Activated T-cell treated with anti-CD3 and anti-CD28 coated beads, Interleukin-2, amount 50 U/mL, for 4 hours (primary cell): ENCODE measurements around the gene TMIGD2. TPM values are rescaled to one million over a fixed set of nuclear protein-coding genes. Genes with fewer than 3 reads are reported as not detected.
"Not testable (repeated sequence)": the region's sequence is repeated elsewhere in the genome, so short reads cannot be mapped to it uniquely, and the experiment has no call there.

Experiments
- ATAC-seq, 2 donors: fragments of 200-7000 bp; cut with Tn5 transposase; one replicate each; pipeline ENCODE4 v1.10.0; 2021
- DNase-seq: peaks from one replicate; pipeline ENCODE4 v3.0.0-alpha.2; 2020
- H3K27me3 Mint-ChIP-seq: one replicate; pipeline ENCODE4 v1.8.0; 2021; ENCODE audit warnings: low read depth, mixed read lengths
- H3K36me3 Mint-ChIP-seq: one replicate; pipeline ENCODE4 v1.8.0; 2022; ENCODE audit warnings: mixed read lengths; ENCODE audit not compliant: insufficient read depth
- H3K4me1 Mint-ChIP-seq: one replicate; pipeline ENCODE4 v1.8.0; 2021; ENCODE audit warnings: low read depth, mixed read lengths
- H3K4me3 Mint-ChIP-seq: one replicate; pipeline ENCODE4 v1.8.0; 2021; ENCODE audit warnings: mild to moderate bottlenecking, moderate library complexity, mixed read lengths
- H3K9me3 Mint-ChIP-seq: one replicate; pipeline ENCODE4 v1.8.0; 2021; ENCODE audit warnings: mixed read lengths
- total RNA-seq, 3 donors: library from RNA; stranded (reverse); gene quantifications; one replicate each; pipeline ENCODE4 v1.2.1, GENCODE V29; 2021

TMIGD2 gene
- total RNA-seq, 3 donors from 2014 or later: 1.9 to 2.7 (median 2.1) TPM

GRCh38 chr19:4294389-4294788 is 7.8 kb downstream of the TMIGD2 start:
- H3K27me3 Mint-ChIP-seq: no peaks in the 10 kb centered on the region

DNA sequence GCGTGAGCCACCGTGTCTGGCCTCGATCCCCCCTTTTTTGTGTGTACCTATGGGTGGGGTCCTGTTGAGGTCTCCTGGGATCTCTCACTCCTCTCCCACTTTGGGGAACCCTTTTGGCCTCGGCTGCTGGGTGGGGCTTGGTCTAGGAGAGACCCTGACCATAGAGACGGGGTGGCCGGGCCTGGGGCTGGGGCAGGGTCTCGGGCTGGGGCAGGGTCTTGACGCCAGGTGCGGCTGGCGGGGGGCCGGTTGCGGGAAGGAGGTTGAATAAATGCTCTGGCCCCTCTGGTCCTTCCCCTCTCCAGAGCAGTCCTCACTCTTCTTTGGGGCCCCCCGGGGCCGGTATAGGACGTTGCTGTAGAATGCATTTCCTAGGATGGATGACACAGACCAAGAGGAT is 9.7 kb downstream of the TMIGD2 start:
- Mint-ChIP-seq H3K4me1 (no peaks in the 10 kb centered on the region), H3K36me3 (no peaks in the 10 kb centered on the region), H3K4me3 (no peak overlapping the region), H3K27me3 (no peaks in the 10 kb centered on the region), H3K9me3 (no peaks in the 10 kb centered on the region)
- ATAC-seq: no peak
- no peak for DNase-seq

More at GRCh38 chr19:4294389-4294788, 7.8 kb downstream of the TMIGD2 start:
- ATAC-seq (no peak), DNase-seq (no peak)
- Mint-ChIP-seq H3K4me3 (no peak overlapping the region), H3K4me1 (peaks cover 3% of the 10 kb centered on the region), H3K36me3 (no peaks in the 10 kb centered on the region), H3K9me3 (no peaks in the 10 kb centered on the region)

GRCh38 chr19:4291184-4291732 is 10.9 kb downstream of the TMIGD2 start:
- ATAC-seq (no peak), DNase-seq (no peak)
- no peak overlapping the region for H3K4me3 Mint-ChIP-seq
- no peaks in the 10 kb centered on the region for H3K9me3 Mint-ChIP-seq
- no peaks in the 10 kb centered on the region for H3K27me3 Mint-ChIP-seq
- H3K36me3 Mint-ChIP-seq: no peaks in the 10 kb centered on the region
- no peaks in the 10 kb centered on the region for H3K4me1 Mint-ChIP-seq

DNA sequence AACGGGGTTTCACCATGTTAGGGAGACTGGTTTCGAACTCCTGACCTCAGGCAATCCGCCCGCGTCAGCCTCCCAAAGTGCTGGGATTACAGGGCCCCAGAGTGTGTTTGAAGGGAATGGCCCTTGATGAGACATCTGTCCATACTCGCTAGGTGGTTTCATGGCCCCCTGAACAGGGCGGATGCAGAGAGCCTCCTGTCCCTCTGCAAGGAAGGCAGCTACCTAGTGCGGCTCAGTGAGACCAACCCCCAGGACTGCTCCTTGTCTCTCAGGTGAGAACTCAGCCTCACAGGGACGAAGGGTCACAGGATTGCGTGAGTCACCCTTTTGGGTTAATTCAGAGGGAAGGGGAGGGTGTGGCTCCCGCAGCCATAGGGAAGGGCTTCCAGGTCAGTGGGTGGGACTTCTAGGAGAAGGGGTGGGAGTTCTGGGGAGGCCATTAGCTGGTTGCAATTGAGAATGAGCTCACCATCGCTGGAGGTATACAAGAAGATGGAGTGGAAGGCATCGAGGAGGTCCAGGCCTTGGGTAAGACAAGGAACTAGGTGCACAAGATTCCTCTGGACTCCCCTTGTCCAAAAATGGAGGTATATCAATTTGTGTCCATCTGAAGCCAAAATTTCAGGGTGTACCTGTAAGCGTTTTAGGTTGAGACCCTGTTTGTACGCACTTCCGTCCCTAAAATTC is 14.0 kb downstream of the TMIGD2 start:
- Mint-ChIP-seq H3K27me3 (no peaks in the 10 kb centered on the region), H3K4me1 (no peaks in the 10 kb centered on the region), H3K36me3 (no peaks in the 10 kb centered on the region), H3K9me3 (no peaks in the 10 kb centered on the region), H3K4me3 (no peak overlapping the region)
- DNase-seq (no peak), ATAC-seq (no peak)

DNA sequence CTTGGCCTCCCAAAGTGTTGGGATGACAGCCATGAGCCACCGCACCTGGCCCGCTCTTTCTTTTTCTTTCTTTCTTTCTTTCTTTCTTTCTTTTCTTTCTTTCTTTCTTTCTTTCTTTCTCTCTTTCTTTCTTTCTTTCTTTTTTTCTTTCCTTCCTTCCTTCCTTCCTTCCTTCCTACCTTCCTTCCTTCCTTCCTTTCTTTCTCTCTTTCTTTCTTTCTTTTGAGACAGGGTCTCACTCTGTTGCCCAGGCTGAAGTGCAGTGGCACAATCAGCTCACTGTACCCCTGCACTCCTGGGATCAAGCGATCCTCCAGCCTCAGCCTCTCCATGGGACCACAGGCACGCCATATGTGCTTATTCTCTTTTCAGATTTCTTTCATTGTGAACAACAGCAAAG is 16.0 kb downstream of the TMIGD2 start:
- H3K4me3 Mint-ChIP-seq: not testable (repeated sequence)

DNA sequence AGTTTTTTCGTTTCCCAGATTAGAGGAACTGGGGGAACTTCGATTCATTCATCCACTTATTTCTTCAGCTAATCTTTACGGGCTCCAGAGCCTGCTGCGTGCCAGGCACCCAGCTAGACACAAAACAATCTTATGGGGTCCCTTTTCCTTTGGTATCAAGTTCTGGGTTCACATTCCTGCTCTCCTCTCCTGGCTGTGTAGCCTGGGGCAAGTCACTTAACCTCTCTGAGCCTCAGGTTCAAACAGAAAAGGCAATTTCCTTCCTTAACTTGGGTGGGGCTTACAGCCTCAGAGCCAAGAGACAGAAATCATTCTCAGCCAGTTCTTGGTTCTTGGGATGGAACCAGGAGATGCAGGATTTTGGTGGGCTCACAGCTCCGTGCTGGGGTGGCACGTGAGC is 17.2 kb downstream of the TMIGD2 start:
- Mint-ChIP-seq H3K9me3 (no peaks in the 10 kb centered on the region), H3K36me3 (no peaks in the 10 kb centered on the region), H3K4me3 (no peak overlapping the region), H3K27me3 (peaks cover 21% of the 10 kb centered on the region), H3K4me1 (peaks cover 1% of the 10 kb centered on the region)
- no peak for DNase-seq
- ATAC-seq: no peak

More for the DNA sequence above, 16.0 kb downstream of the TMIGD2 start:
- not testable (repeated sequence) for DNase-seq, H3K4me1 Mint-ChIP-seq, H3K27me3 Mint-ChIP-seq, ATAC-seq, H3K36me3 Mint-ChIP-seq, H3K9me3 Mint-ChIP-seq

DNA sequence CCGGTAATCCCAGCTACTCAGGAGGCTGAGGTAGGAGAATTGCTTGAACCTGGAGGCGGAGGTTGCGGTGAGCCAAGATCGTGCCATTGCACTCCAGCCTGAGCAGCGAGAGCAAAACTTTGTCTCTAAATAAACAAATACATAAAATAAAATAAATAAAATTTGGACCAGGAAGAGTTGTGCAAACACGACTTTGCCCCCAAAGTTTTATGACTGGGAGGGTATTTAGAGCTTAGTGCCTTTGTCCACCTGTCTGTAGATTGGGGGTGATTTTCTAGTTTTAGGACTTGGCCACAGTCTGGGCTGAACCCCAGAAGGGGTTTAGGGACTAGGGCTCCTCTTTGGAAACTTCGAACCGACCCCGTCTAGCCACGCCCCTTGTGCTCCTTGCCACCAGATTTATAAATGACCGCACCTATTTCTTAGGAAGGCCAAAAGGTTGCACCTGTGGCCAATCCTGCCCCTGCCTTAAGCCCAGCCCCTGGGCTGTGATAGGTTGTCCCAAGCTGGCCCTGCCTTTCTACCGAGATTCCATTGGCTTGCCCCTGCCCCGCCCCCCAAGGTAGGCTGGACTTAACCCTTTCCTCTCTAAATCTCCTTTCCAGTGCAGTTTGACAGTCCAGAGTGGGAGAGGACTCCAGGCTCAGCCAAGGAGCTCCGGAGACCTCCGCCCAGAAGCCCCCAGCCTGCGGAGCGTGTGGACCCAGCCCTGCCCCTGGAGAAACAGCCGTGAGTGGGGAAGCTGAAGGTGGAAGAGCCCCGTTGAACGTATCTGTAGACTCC is 17.8 kb downstream of the TMIGD2 start:
- H3K4me3 Mint-ChIP-seq: no peak overlapping the region
- H3K4me1 Mint-ChIP-seq: peaks cover 4% of the 10 kb centered on the region
- no peaks in the 10 kb centered on the region for H3K36me3 Mint-ChIP-seq
- DNase-seq: no peak
- no peaks in the 10 kb centered on the region for H3K9me3 Mint-ChIP-seq
- H3K27me3 Mint-ChIP-seq: peaks cover 24% of the 10 kb centered on the region
- ATAC-seq: peak in 1 of 2 donors; percentile 46

- peaks cover 6% of the 10 kb centered on the region for H3K4me1 Mint-ChIP-seq
- peak overlapping the region; percentile 55 for H3K4me3 Mint-ChIP-seq
- DNase-seq: no peak
Observed at GRCh38 chr19:4279530-4280422, 22.4 kb downstream of the TMIGD2 start.

DNA sequence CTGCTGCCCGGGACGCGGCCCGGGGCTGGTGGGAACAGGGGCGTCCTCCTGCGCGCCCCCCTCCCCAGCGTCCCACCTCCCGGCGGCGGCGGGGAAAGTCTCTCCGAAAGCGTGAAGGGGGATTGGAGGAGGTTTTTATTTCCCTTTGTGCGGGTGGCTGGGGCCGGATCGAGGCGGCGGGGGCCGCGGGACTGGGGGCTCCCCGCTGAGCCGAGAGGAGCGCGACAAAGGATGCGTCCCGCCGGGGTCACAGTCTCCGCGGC is 23.0 kb downstream of the TMIGD2 start:
- H3K4me3 Mint-ChIP-seq: no peak overlapping the region
- H3K4me1 Mint-ChIP-seq: peaks cover 6% of the 10 kb centered on the region
- no peaks in the 10 kb centered on the region for H3K9me3 Mint-ChIP-seq
- peaks cover 33% of the 10 kb centered on the region for H3K27me3 Mint-ChIP-seq
- ATAC-seq: no peak
- no peak for DNase-seq
- no peaks in the 10 kb centered on the region for H3K36me3 Mint-ChIP-seq

More at GRCh38 chr19:4279530-4280422, 22.4 kb downstream of the TMIGD2 start:
- ATAC-seq: peak; percentile 41 to 64
- H3K27me3 Mint-ChIP-seq: peaks cover 33% of the 10 kb centered on the region
- H3K36me3 Mint-ChIP-seq: no peaks in the 10 kb centered on the region
- H3K9me3 Mint-ChIP-seq: no peaks in the 10 kb centered on the region

GRCh38 chr19:4278419-4279266 is 23.5 kb downstream of the TMIGD2 start, which contains the start of gene SHD:
Gene SHD (plus strand): TSS chr19:4279266. CDS start chr19:4280064, 798 bp downstream.
- no peaks in the 10 kb centered on the region for H3K9me3 Mint-ChIP-seq
- H3K4me1 Mint-ChIP-seq: peaks cover 6% of the 10 kb centered on the region
- ATAC-seq (peak in 1 of 2 donors; percentile 32), DNase-seq (no peak)
- no peaks in the 10 kb centered on the region for H3K36me3 Mint-ChIP-seq
- H3K4me3 Mint-ChIP-seq: peak within 1 kb of the TSS; percentile 55
- peaks cover 33% of the 10 kb centered on the region for H3K27me3 Mint-ChIP-seq

- Mint-ChIP-seq H3K4me3 (no peak overlapping the region), H3K4me1 (peaks cover 6% of the 10 kb centered on the region), H3K27me3 (peaks cover 33% of the 10 kb centered on the region), H3K36me3 (no peaks in the 10 kb centered on the region), H3K9me3 (no peaks in the 10 kb centered on the region)
- ATAC-seq: no peak
- no peak for DNase-seq
Observed at GRCh38 chr19:4278010-4278409, 24.2 kb downstream of the TMIGD2 start.

- no peak for ATAC-seq
Observed at GRCh38 chr19:4277191-4277696, 24.9 kb downstream of the TMIGD2 start.

DNA sequence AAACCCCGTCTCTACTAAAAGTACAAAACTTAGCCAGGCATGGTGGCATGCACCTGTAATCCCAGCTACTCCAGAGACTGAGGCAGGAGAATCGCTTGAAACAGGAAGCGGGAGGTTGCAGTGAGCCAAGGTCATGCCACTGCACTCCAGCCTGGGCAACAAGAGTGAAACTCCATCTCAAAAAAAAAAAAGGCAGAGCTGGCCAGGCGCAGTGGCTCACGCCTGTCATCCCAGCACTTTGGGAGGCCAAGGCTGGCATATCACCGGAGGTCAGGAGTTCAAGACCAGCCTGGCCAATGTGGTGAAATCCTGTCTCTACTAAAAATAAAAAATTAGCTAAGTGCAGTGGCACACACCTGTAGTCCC is 27.9 kb downstream of the TMIGD2 start:
- not testable (repeated sequence) for DNase-seq, H3K9me3 Mint-ChIP-seq, H3K4me3 Mint-ChIP-seq, ATAC-seq, H3K27me3 Mint-ChIP-seq, H3K4me1 Mint-ChIP-seq
- H3K36me3 Mint-ChIP-seq: peaks cover 10% of the 10 kb centered on the region

More at GRCh38 chr19:4277191-4277696, 24.9 kb downstream of the TMIGD2 start:
- no peaks in the 10 kb centered on the region for H3K9me3 Mint-ChIP-seq
- H3K27me3 Mint-ChIP-seq: peaks cover 33% of the 10 kb centered on the region
- H3K4me3 Mint-ChIP-seq: no peak overlapping the region
- peaks cover under 1% of the 10 kb centered on the region for H3K36me3 Mint-ChIP-seq
- DNase-seq: no peak
- H3K4me1 Mint-ChIP-seq: peaks cover 6% of the 10 kb centered on the region
